Right lobe of liver (tissue), 6 donors: Measurements from ENCODE around the gene MCOLN3. TPM values are rescaled to one million over a fixed set of nuclear protein-coding genes. Genes with fewer than 3 reads are reported as not detected.
"Not testable (repeated sequence)": the region's sequence is repeated elsewhere in the genome, so short reads cannot be mapped to it uniquely, and the experiment has no call there.

Experiments
- ATAC-seq, 4 donors: fragments of 200-7000 bp; cut with Tn5 transposase; one replicate each; pipeline ENCODE4 v1.9.1; 2020; ENCODE audit warnings: mild to moderate bottlenecking in 4 of 4, moderate library complexity in 4 of 4
- DNase-seq, 3 donors: peaks; one replicate each; pipeline ENCODE4 v3.0.0-alpha.2; 2020
- H3K27ac ChIP-seq, 3 donors: fragments of 200-600 bp; one replicate each; pipeline ENCODE4 v1.8.0; 2022
- H3K27me3 ChIP-seq, 2 donors: fragments of 200-600 bp; one replicate each; pipeline ENCODE4 v1.8.0; 2022
- H3K36me3 ChIP-seq, 4 donors: fragments of 200-600 bp; sonication (generic) in 1 of 4; one replicate each; pipeline versions ENCODE4 v1.5.1 to v1.8.0; 2017 to 2022; ENCODE audit warnings: control low read depth in 1 of 4
- H3K4me1 ChIP-seq, 4 donors: fragments of 200-600 bp; sonication (generic) in 1 of 4; one replicate each; pipeline versions ENCODE4 v1.5.1 to v1.8.0; 2017 to 2022; ENCODE audit warnings: control low read depth in 1 of 4
- H3K4me3 ChIP-seq, 3 donors: fragments of 200-600 bp; one replicate each; pipeline ENCODE4 v1.8.0; 2022
- H3K9me3 ChIP-seq, 4 donors: fragments of 200-600 bp; sonication (generic) in 1 of 4; one replicate each; pipeline versions ENCODE4 v1.5.1 to v1.8.0; 2017 to 2022; ENCODE audit warnings: control low read depth in 1 of 4
- CTCF ChIP-seq, 4 donors: fragments of 200-600 bp in 3 of 4; fragments of 450-650 bp in 1 of 4; IDR thresholded peaks; one replicate each; pipeline versions ENCODE4 v1.5.1 to v1.8.0; 2016 to 2022; ENCODE audit warnings: antibody characterized with exemption in 4 of 4, mild to moderate bottlenecking in 2 of 4
- POLR2A ChIP-seq: fragments of 450-650 bp; IDR thresholded peaks from one replicate; pipeline ENCODE4 v1.6.1; 2017; ENCODE audit warnings: antibody characterized with exemption, mild to moderate bottlenecking
- WGBS: methylation state at CpG from one replicate; pipeline ENCODE4 v1.1.6; 2018; ENCODE audit warnings: low coverage, low lambda C conversion rate; ENCODE audit not compliant: insufficient coverage; ENCODE audit errors: missing lambda C conversion rate; 5-methylcytosine and 5-hydroxymethylcytosine counted together
- intact Hi-C, 2 donors: fragments of 100-400 bp; cut with DNase I; formaldehyde crosslinking; loops; one replicate each; pipeline versions ENCODE4 v1.11.2 to v1.14.1; 2022
- total RNA-seq, 6 experiments: library from RNA; depleted of rRNA in 2 of 6; stranded (reverse); fragments of >200 nt in 2 of 6; fragmentation: NEBNext Ultra II Directional in 3 of 6; extraction: Animal tissue kit (Norgen Biotek cat#: 25700) in 3 of 6; gene quantifications; one replicate each; pipeline versions ENCODE4 v1.1.0 to v1.2.4, GENCODE V29; 2016 to 2023
- donor health status: DM: no; HTN: yes; CAD: no.
- donor health status: DM: no; HTN: no; CAD: no.
- donor health status: DM: no; HTN: no; CAD: no.
- donor health status: DM: no; HTN: yes; CAD: no.
- donor health status: DM: no; HTN: yes; CAD: no.

MCOLN3 gene
- total RNA-seq, 6 experiments from 2014 or later, result 0.09 to 0.26 (median 0.15) TPM

- no peaks in the 10 kb centered on the region for H3K36me3 ChIP-seq
- H3K27me3 ChIP-seq, result no peaks in the 10 kb centered on the region
- no peak overlapping the region for H3K27ac ChIP-seq
- no peaks in the 10 kb centered on the region for H3K9me3 ChIP-seq
- DNase-seq (no peak), ATAC-seq (no peak)
- H3K4me3 ChIP-seq, result no peak overlapping the region
- intact Hi-C loops, result no loop called here
- H3K4me1 ChIP-seq, result no peaks in the 10 kb centered on the region
- no peak for TF ChIP-seq CTCF (IDR thresholded peaks at IDR 0.05)
- TF ChIP-seq POLR2A, result no peak
These were observed 25.6 kb downstream of the MCOLN3 start for GRCh38 chr1:85022700-85023099.

GRCh38 chr1:85019994-85020393, 28.3 kb downstream of the MCOLN3 start:
- 56% methylated on average over 3 of the region's 4 CpGs for WGBS
- intact Hi-C loops, result no loop called here

DNA sequence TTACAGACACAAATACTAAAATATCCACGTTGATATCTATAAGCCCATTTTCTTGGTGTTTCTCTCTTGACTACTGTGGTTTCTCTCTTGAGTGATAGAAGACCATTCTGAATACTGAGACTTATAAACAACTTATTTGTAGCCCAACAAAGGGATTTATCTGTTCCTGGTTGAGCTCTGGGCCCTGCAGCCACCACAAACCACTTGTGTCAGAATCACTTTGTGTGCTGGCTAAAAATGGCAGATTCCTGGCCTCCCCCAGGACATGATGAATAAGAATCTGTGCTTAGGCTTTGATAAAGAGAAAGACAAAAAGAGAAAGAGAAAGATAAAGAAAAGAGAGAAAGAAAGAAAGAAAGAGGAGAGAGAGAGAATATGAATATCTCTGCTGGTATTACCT, 32.5 kb downstream of the MCOLN3 start:
- DNase-seq (no peak), ATAC-seq (no peak)
- 73% methylated on average over 1 of the region's 1 CpG for WGBS
- Histone ChIP-seq H3K4me1 (no peaks in the 10 kb centered on the region), H3K27me3 (no peaks in the 10 kb centered on the region), H3K36me3 (no peaks in the 10 kb centered on the region), H3K27ac (no peak overlapping the region), H3K9me3 (no peaks in the 10 kb centered on the region), H3K4me3 (no peak overlapping the region)
- TF ChIP-seq CTCF (IDR thresholded peaks at IDR 0.05) (no peak), POLR2A (no peak)
- intact Hi-C loops, result no loop called here

More at GRCh38 chr1:85019994-85020393, 28.3 kb downstream of the MCOLN3 start:
- no peak for DNase-seq
- Histone ChIP-seq H3K4me3 (no peak overlapping the region), H3K9me3 (no peaks in the 10 kb centered on the region), H3K36me3 (no peaks in the 10 kb centered on the region), H3K4me1 (no peaks in the 10 kb centered on the region), H3K27ac (no peak overlapping the region), H3K27me3 (no peaks in the 10 kb centered on the region)
- no peak for ATAC-seq
- no peak for TF ChIP-seq POLR2A
- no peak for TF ChIP-seq CTCF (IDR thresholded peaks at IDR 0.05)

GRCh38 chr1:85005641-85006040, 42.7 kb downstream of the MCOLN3 start:
- H3K4me1 ChIP-seq, H3K4me3 ChIP-seq, intact Hi-C loops, H3K9me3 ChIP-seq, H3K27me3 ChIP-seq, ATAC-seq, H3K36me3 ChIP-seq, DNase-seq, H3K27ac ChIP-seq: not testable (repeated sequence)
- WGBS, result 38% methylated on average over 1 of the region's 1 CpG

- no peak overlapping the region for H3K4me3 ChIP-seq
- H3K36me3 ChIP-seq, result no peaks in the 10 kb centered on the region
- no peak for DNase-seq
- H3K27ac ChIP-seq, result no peak overlapping the region
- peaks cover 0 to 15% (median 7%) of the 10 kb centered on the region in 4 donors for H3K4me1 ChIP-seq
- TF ChIP-seq POLR2A (no peak), CTCF (IDR thresholded peaks at IDR 0.05) (no peak)
- intact Hi-C loops, result no loop called here
- no peak for ATAC-seq
- H3K27me3 ChIP-seq, result peaks cover 0 to 24% of the 10 kb centered on the region in 2 donors
- no peaks in the 10 kb centered on the region for H3K9me3 ChIP-seq
These were observed 46.6 kb downstream of the MCOLN3 start for GRCh38 chr1:85001742-85002141.
